HG02870 (cell line): Measurements from ENCODE around the gene SYT8.

Experiments used
- ATAC-seq: cut with Tn5 transposase; IDR thresholded peaks from one replicate; pipeline ENCODE4 v1.9.1; 2021; ENCODE audit warnings: mild to moderate bottlenecking, moderate library complexity; ENCODE audit not compliant: unreplicated experiment

The SYT8 gene

DNA sequence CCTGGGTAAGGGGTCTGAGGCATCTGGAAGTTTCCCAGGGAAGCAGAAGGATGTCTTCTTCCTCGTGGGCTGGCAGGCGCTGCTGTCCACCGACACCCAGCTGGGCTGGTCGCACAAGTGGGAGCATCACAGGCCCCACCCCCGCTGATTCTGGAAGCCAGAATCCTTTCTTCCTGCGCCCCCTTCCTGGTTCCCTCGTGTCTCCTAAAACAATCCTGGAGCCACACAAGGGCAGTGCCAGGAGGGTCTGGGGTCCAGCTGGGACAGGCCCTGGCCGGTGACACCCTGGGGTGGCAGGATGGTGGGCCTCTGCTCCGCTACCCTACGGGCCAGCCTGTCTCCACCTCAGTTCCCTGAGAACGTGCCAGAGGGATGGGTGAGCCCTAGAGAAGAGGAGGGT lies 22.3 kb downstream of the SYT8 start:
- no peak for ATAC-seq

- ATAC-seq = no peak
Observed at GRCh38 chr11:1858154-1858553, 23.4 kb downstream of the SYT8 start.

GRCh38 chr11:1858576-1858975 lies 23.8 kb downstream of the SYT8 start:
- ATAC-seq = no peak

- ATAC-seq = no peak
Observed at GRCh38 chr11:1859004-1859403, 24.2 kb downstream of the SYT8 start.

DNA sequence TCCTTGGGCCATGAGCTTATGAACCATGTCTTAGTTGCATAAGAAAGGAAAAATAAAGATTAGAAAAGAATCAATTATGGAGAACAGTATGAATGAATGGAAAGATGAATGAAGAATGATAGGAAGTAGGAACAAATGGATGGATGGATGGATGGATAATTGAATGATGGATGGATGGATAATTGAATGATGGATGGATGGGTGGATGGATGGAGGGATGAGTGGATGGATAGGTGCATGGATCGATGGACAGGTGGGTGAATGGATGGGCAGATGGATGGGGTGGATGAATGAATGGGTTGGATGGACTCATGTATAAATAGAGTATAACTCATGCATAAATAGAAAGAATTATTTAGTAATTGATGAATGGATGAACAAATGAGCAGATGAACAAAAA lies 25.3 kb downstream of the SYT8 start:
- ATAC-seq = no peak

GRCh38 chr11:1861435-1862411 lies 26.9 kb downstream of the SYT8 start:
- ATAC-seq = no peak

DNA sequence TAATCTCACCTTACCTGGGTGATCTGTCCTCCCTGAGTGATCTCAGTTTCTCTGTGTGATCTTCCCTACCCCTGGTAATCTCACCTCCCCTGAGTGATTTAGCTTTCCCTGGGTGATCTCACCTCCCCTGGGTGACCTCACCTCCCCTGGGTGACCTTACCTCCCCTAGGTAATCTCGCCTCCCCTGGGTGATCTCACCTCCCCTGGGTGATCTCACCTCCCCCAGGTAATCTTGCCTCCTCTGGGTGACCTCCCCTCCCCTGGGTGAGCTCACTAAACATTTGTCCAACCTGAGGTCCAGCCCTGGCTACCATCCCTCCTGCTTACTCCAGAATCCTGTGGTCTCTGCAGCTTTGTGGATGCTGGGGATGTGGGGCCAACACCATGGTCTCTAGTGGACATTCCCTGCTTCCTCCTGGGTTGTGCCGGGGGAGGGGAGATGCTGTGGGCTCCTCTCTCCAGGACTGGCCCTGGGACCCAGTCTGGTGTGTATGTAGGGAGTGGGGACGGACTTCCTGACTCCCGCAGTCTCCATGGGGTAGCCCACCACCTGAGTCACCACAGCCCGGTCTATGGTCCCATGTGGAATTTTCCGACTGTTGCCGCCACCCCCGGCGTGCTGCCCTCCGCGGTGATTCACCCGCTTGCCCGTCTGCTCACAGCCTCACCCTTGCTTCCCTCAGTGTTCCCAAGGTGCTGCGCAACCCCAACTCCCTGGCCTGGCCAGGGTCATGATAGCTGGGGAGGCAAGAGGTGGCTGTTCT lies 28.0 kb downstream of the SYT8 start:
- no peak for ATAC-seq

GRCh38 chr11:1863352-1864216 lies 28.8 kb downstream of the SYT8 start:
- ATAC-seq = no peak

- no peak for ATAC-seq
Observed at GRCh38 chr11:1864231-1864630, 29.4 kb downstream of the SYT8 start.

- no peak for ATAC-seq
Observed at GRCh38 chr11:1864831-1865665, 30.3 kb downstream of the SYT8 start.

DNA sequence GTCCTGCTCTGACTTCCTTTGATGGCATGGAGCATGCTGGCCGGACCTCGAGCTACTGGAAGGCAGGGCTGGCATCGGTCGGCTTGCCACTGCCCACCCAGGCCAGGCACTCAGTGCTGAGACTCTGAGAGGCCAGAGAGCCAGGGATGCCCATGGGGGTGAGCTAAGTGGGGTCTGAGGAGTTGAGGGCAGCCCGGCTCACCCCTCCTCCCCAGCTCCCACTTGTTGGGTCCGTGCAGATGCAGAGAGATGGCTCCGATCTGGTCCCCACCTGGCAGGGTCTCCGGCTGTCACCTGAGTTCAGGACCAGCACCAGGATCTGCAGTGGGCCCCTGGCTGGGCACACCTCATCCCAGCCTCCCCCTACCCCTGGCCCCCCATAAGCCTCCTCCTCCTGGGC lies 31.4 kb downstream of the SYT8 start:
- no peak for ATAC-seq

DNA sequence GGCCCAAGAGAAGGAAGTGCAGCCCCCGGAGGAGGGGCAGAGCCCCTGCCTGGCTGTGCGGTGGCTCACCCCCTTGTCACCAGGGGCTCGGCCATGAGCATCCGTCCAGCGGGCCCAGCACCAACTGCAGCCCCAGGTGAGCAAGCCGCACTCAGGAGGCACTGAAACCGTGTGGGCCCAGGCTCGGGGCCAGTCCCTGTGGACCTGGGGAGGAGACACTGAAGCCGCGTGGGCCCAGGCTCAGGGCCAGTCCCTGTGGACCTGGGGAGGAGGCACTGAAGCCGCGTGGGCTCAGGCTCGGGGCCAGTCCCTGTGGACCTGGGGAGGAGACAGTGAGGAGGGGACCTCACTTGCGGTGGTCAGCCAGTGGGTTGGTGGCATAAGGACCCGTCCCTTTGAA lies 32.0 kb downstream of the SYT8 start:
- no peak for ATAC-seq

DNA sequence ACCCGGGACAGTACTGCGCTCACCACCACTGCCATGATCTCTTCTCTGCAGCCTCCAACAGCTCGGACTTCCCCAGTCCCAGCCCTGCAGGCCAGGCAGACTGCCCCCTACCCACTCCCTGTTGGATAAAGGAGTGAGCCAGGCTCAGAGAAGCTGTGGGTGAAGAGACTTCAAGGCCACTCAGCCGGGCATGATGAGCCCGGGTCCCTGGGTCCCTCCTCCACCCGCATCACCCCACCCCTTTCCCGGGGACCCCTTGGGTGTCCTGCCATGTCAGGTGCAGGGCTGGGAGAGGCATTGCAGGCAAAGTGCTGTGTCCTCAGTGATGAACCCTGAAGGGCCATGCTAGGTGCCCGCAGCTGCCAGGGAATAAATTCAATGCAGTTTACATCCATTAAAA lies 32.6 kb downstream of the SYT8 start:
- ATAC-seq = no peak

DNA sequence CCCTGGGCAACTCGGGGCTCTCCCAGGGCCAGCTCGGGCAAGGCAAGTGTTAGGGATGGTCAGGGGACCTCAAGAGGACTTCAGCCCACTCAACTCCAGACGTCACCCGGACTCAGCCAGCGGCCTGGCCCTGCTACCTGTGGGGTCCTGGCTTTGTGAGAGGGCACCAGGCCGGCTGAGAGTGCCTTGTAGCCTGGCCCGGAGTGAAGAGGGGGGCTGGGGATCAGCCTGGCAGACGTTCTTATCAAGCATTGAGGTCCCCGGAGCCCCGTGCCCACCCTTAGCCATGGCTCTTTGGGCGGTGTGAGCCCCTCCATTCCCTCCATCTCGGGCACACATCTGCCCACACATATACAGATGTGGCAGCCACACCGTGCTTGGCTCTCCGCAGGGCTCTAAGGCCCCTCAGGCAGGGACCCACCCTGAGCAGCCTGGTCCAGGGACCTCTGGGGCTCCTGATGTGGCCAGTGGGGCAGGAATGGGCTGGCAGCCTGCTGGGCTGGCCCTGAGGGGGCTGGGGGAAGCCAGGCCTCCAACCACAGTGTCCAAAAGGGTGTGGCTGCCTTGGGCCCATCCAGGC lies 33.4 kb downstream of the SYT8 start:
- ATAC-seq = no peak

GRCh38 chr11:1868636-1869291 lies 34.0 kb downstream of the SYT8 start:
- no peak for ATAC-seq

GRCh38 chr11:1869427-1870325 lies 34.9 kb downstream of the SYT8 start:
- ATAC-seq = no peak

DNA sequence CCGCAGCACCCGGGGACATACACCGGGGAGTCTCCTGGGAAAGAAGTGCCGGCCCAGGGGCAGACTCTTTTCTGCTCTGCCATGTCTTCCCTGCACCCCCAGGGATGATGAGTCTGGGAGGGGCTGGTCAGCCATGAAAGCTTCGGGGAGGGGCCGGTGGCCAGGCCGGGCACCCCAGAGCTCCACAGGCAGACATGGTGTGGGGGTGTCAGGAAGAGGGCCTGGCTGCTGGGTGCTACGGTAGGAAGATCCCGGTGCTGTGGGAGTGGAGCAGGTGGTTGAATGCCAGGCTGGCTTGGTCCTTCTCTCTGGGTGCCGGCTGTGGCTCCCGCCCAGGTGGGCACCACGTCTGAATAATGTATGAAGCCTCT lies 35.5 kb downstream of the SYT8 start:
- no peak for ATAC-seq

DNA sequence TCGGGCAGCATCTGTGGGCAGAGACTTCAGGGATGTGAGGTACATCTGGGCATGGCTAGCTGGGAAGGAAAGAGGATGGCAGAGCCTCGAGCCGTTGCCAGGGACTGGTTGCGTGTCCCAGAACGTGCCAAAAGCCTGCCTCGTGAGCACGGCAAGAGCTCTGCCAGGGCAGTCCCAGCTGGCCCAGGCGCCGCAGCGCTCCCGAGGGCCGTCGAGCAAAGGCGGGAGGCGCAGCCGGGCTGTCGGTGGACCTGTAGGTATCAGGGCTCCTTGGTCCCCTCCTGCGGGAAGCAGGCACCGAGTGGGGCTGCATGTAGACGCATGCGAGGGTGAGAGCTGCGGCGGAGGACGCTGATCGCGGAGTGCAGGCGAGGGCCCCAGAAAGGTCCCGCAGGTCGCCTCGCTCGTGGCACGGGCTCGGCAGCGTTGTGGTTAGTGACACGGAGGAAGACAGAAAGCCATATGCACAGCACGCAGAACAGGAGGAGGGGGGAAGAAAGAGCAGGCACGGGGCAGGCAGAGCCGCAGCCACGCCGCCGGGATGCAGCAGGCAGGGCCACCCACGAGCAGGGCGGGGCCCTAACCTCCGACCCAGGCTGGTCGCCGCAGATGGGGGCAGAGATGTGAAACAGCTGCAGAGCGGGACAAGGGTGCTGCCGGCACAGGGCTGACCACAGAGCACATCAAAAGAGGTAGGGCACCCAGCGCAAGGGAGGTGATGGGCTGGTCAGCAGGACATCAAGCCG lies 36.1 kb downstream of the SYT8 start:
- no peak for ATAC-seq
